Measurements from ENCODE around the gene FBXW8.

FBXW8 gene

GRCh38 chr12:116890330-116890729, 20.4 kb upstream of the FBXW8 start:
- no peak overlapping the region for H3K4me3 ChIP-seq (ENCODE audit: low read depth, low read length)
- TF ChIP-seq CTCF (IDR thresholded peaks at IDR 0.05; ENCODE audit: low read depth, low read length), result no peak

- no peak overlapping the region for H3K4me3 ChIP-seq (ENCODE audit: low read depth, low read length)
- no peak for TF ChIP-seq CTCF (IDR thresholded peaks at IDR 0.05; ENCODE audit: low read depth, low read length)
Observed at GRCh38 chr12:116891019-116891418, 19.7 kb upstream of the FBXW8 start.

- no peak overlapping the region for H3K4me3 ChIP-seq (ENCODE audit: low read depth, low read length)
- no peak for TF ChIP-seq CTCF (IDR thresholded peaks at IDR 0.05; ENCODE audit: low read depth, low read length)
Observed at GRCh38 chr12:116892349-116893140, 18.2 kb upstream of the FBXW8 start.

GRCh38 chr12:116894913-116895312, 15.8 kb upstream of the FBXW8 start:
- H3K4me3 ChIP-seq (ENCODE audit: low read depth, low read length), result no peak overlapping the region
- no peak for TF ChIP-seq CTCF (IDR thresholded peaks at IDR 0.05; ENCODE audit: low read depth, low read length)

- no peak overlapping the region for H3K4me3 ChIP-seq (ENCODE audit: low read depth, low read length)
- TF ChIP-seq CTCF (IDR thresholded peaks at IDR 0.05; ENCODE audit: low read depth, low read length), result no peak
Observed at GRCh38 chr12:116896411-116896924, 14.3 kb upstream of the FBXW8 start.

- H3K4me3 ChIP-seq (ENCODE audit: low read depth, low read length), result no peak overlapping the region
- TF ChIP-seq CTCF (IDR thresholded peaks at IDR 0.05; ENCODE audit: low read depth, low read length), result no peak
Observed at GRCh38 chr12:116897476-116897875, 13.3 kb upstream of the FBXW8 start.

- H3K4me3 ChIP-seq (ENCODE audit: low read depth, low read length), result no peak overlapping the region
- TF ChIP-seq CTCF (IDR thresholded peaks at IDR 0.05; ENCODE audit: low read depth, low read length), result no peak
Observed at GRCh38 chr12:116898669-116899068, 12.1 kb upstream of the FBXW8 start.

Data from WI38 (cell line).